GM23248 (cell line): ENCODE results near the gene MRPL39.

Experiments used
- EZH2 ChIP-seq: fragments of 200-600 bp; sonication (generic); IDR thresholded peaks from 2 replicates; pipeline ENCODE4 v1.6.1; 2018; ENCODE audit warnings: antibody characterized with exemption, mild to moderate bottlenecking; ENCODE audit not compliant: insufficient read depth, poor library complexity, severe bottlenecking
- EZH2phosphoT487 ChIP-seq: fragments of 200-600 bp; sonication (generic); IDR thresholded peaks from 2 replicates; pipeline ENCODE4 v1.6.1; 2018; ENCODE audit warnings: antibody characterized with exemption, moderate library complexity, mild to moderate bottlenecking, low read depth; ENCODE audit not compliant: insufficient read depth

- TF ChIP-seq EZH2phosphoT487: no peak
- TF ChIP-seq EZH2: no peak
Observed at GRCh38 chr21:25567472-25567871, 39.8 kb downstream of the MRPL39 start.
